ENCODE data around the gene CCDC15. TPM values are rescaled to one million over a fixed set of nuclear protein-coding genes. Genes with fewer than 3 reads are reported as not detected.
A peak's percentile ranks its signal among the peaks of the same experiment; 100 is the strongest.

The CCDC15 gene
- total RNA-seq, 1 experiment from 2014 or later = 8.6 TPM

DNA sequence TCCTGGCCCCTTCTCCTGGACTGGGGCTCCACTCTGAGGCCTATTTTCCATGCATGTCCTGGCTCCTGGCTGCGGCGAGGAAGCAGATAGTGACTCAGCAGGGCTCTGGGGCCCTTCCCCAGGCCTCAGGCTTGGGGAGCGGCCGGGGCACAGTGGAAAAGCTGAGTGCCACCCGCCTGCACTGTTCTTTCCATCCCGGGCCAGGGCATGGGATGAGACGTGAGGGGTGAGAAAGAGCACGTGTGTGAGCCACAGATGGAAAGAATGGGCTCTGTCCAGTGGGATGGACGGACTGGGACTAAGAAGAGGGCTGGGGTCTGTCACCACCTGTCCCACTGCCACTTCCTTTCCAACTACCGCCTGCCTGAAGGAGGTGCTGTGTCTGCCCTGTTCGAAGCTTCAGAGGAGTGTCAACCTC, 121.9 kb downstream of the CCDC15 start:
- TF ChIP-seq, protein P1, sequence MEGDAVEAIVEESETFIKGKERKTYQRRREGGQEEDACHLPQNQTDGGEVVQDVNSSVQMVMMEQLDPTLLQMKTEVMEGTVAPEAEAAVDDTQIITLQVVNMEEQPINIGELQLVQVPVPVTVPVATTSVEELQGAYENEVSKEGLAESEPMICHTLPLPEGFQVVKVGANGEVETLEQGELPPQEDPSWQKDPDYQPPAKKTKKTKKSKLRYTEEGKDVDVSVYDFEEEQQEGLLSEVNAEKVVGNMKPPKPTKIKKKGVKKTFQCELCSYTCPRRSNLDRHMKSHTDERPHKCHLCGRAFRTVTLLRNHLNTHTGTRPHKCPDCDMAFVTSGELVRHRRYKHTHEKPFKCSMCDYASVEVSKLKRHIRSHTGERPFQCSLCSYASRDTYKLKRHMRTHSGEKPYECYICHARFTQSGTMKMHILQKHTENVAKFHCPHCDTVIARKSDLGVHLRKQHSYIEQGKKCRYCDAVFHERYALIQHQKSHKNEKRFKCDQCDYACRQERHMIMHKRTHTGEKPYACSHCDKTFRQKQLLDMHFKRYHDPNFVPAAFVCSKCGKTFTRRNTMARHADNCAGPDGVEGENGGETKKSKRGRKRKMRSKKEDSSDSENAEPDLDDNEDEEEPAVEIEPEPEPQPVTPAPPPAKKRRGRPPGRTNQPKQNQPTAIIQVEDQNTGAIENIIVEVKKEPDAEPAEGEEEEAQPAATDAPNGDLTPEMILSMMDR (conservative IDR thresholded peaks at IDR 0.05; ENCODE audit: low read depth, low read length) = 0 out of 2 replicates have a peak, but pooled peaks have one; percentile 15
- no peak for TF ChIP-seq EZH2phosphoT487 (IDR thresholded peaks at IDR 0.05; ENCODE audit: borderline replicate concordance, low read length)
- no peak overlapping the region for H3K27ac ChIP-seq (ENCODE audit: low read length)
- H3K79me2 ChIP-seq (ENCODE audit: low read length) = no peaks in the 10 kb centered on the region
- no peaks in the 10 kb centered on the region for H3F3A ChIP-seq (ENCODE audit: low read length, unreplicated experiment)
- no peaks in the 10 kb centered on the region for H3K27me3 ChIP-seq (ENCODE audit: low read length)
- H3K9me2 ChIP-seq (replicated peaks; ENCODE audit: low read length) = no peaks in the 10 kb centered on the region
- no peak overlapping the region for H3K4me3 ChIP-seq (ENCODE audit: low read length)
- H3K9me3 ChIP-seq (ENCODE audit: low read length) = no peaks in the 10 kb centered on the region
- H3K9ac ChIP-seq (ENCODE audit: low read length) = 0 out of 2 replicates have a peak overlapping the region, but pooled peaks have one; percentile 12
- H4K20me1 ChIP-seq (ENCODE audit: low read length) = no peaks in the 10 kb centered on the region
- no peak overlapping the region for H2AFZ ChIP-seq (ENCODE audit: low read length)
- no peak overlapping the region for H3K4me2 ChIP-seq (ENCODE audit: low read length)
- BruUV-seq (replicated peaks) = no TSS peak
- ChIA-PET POLR2A (ENCODE audit: unreplicated experiment) (no interaction called here), CTCF (no interaction called here)
- intact Hi-C loops (cut with micrococcal nuclease) = no loop called here
- no peaks in the 10 kb centered on the region for H3K36me3 ChIP-seq (ENCODE audit: low read depth, low read length)
- DNase-seq (peak; percentile 35), ATAC-seq (peak; percentile 50)
- H3K4me1 ChIP-seq (ENCODE audit: insufficient read depth, low read length) = peaks cover 17% of the 10 kb centered on the region

DNA sequence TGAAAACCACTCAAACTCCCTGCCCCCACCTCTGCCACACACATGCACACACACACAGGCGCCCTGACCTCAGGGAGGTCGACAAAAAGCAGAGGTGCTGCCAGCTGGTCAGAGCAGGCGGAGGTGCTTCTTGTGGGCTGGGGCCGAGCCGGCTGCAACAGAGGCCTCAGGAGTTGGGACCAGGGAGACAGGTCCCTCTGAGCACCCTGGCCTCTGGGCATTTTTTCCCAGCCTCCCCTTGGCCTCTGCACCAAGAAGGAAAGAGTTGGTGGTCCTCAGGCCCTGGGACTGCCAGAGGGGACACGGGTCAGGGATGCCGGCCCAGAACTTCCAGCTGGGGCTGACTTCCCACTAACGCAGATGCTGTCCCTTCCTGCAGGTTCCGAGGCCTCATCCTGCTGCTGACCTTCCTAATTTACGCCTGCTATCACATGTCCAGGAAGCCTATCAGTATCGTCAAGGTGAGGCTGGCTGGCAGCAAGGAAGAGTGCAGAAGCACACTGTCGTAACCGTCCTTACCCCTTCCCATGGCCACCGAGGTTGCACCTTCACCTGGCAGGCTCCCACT, 122.5 kb downstream of the CCDC15 start:
- Histone ChIP-seq H3K4me3 (ENCODE audit: low read length) (no peak overlapping the region), H2AFZ (ENCODE audit: low read length) (no peak overlapping the region), H3K36me3 (ENCODE audit: low read depth, low read length) (no peaks in the 10 kb centered on the region), H3K27me3 (ENCODE audit: low read length) (no peaks in the 10 kb centered on the region), H3K9me3 (ENCODE audit: low read length) (no peaks in the 10 kb centered on the region), H4K20me1 (ENCODE audit: low read length) (no peaks in the 10 kb centered on the region), H3K27ac (ENCODE audit: low read length) (no peak overlapping the region), H3K9ac (ENCODE audit: low read length) (no peak overlapping the region), H3F3A (ENCODE audit: low read length, unreplicated experiment) (no peaks in the 10 kb centered on the region), H3K9me2 (replicated peaks; ENCODE audit: low read length) (no peaks in the 10 kb centered on the region), H3K79me2 (ENCODE audit: low read length) (no peaks in the 10 kb centered on the region), H3K4me1 (ENCODE audit: insufficient read depth, low read length) (peaks cover 11% of the 10 kb centered on the region), H3K4me2 (ENCODE audit: low read length) (no peak overlapping the region)
- no TSS peak for BruUV-seq (replicated peaks)
- CTCF ChIA-PET = no interaction called here
- intact Hi-C loops (cut with micrococcal nuclease) = no loop called here
- TF ChIP-seq EZH2phosphoT487 (IDR thresholded peaks at IDR 0.05; ENCODE audit: borderline replicate concordance, low read length) (no peak), EZH2 (IDR thresholded peaks at IDR 0.05; ENCODE audit: low read length, unreplicated experiment) (no peak)
- TF ChIP-seq, protein P1 (conservative IDR thresholded peaks at IDR 0.05; ENCODE audit: low read depth, low read length) = no peak
- POLR2A ChIA-PET (ENCODE audit: unreplicated experiment) = no interaction called here
- DNase-seq (no peak), ATAC-seq (no peak)

DNA sequence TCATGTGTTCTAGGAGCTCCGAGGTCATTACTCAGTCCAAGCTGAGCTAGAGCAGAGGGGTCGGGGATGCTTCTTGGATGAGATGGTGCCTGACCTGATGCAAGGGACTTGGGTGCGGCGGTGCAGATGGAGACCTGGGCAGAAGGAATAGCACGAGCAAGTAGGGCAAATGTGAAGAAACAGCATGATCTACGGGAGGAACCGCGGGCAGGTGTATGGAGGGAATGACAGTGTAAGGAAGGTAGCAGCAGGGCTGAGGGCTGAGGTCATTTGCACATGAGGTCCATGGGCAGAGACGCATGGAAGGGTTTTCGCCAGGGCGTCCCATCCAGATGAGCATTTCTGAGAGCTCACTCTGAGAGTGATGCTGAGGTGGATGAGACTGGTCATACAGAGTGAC, 124.0 kb downstream of the CCDC15 start:
- intact Hi-C loops (cut with micrococcal nuclease) = no loop called here
- peaks cover 17% of the 10 kb centered on the region for H3K4me1 ChIP-seq (ENCODE audit: insufficient read depth, low read length)
- no peaks in the 10 kb centered on the region for H3K27me3 ChIP-seq (ENCODE audit: low read length)
- TF ChIP-seq, protein P1 (conservative IDR thresholded peaks at IDR 0.05; ENCODE audit: low read depth, low read length) = no peak
- no peak for TF ChIP-seq EZH2 (IDR thresholded peaks at IDR 0.05; ENCODE audit: low read length, unreplicated experiment)
- TF ChIP-seq EZH2phosphoT487 (IDR thresholded peaks at IDR 0.05; ENCODE audit: borderline replicate concordance, low read length) = no peak
- CTCF ChIA-PET = no interaction called here
- no peak for ATAC-seq
- H2AFZ ChIP-seq (ENCODE audit: low read length) = no peak overlapping the region
- no peak overlapping the region for H3K27ac ChIP-seq (ENCODE audit: low read length)
- POLR2A ChIA-PET (ENCODE audit: unreplicated experiment) = no interaction called here
- H3K36me3 ChIP-seq (ENCODE audit: low read depth, low read length) = no peaks in the 10 kb centered on the region
- H3K79me2 ChIP-seq (ENCODE audit: low read length) = no peaks in the 10 kb centered on the region
- DNase-seq = no peak
- no peak overlapping the region for H3K9ac ChIP-seq (ENCODE audit: low read length)
- no peaks in the 10 kb centered on the region for H3K9me2 ChIP-seq (replicated peaks; ENCODE audit: low read length)
- no peak overlapping the region for H3K4me2 ChIP-seq (ENCODE audit: low read length)
- no TSS peak for BruUV-seq (replicated peaks)
- H3K4me3 ChIP-seq (ENCODE audit: low read length) = no peak overlapping the region
- no peaks in the 10 kb centered on the region for H4K20me1 ChIP-seq (ENCODE audit: low read length)
- H3F3A ChIP-seq (ENCODE audit: low read length, unreplicated experiment) = no peaks in the 10 kb centered on the region
- no peaks in the 10 kb centered on the region for H3K9me3 ChIP-seq (ENCODE audit: low read length)

All from PC-3 (cell line).